ENCODE results near the gene ZC3H12C.

ZC3H12C gene

GRCh38 chr11:110133160-110133559 is 40.0 kb downstream of the ZC3H12C start:
- H3K4me1 ChIP-seq (ENCODE audit: insufficient read depth, low read length), result peaks cover 38% of the 10 kb centered on the region
- H3K9ac ChIP-seq (ENCODE audit: low read depth, low read length), result no peak overlapping the region
- H3K27ac ChIP-seq (ENCODE audit: low read length), result no peak overlapping the region
- no peaks in the 10 kb centered on the region for H3K9me3 ChIP-seq (ENCODE audit: insufficient read depth, low read depth, low read length)
- H3K4me3 ChIP-seq (ENCODE audit: low read length), result no peak overlapping the region
- no peaks in the 10 kb centered on the region for H3K36me3 ChIP-seq (ENCODE audit: insufficient read depth, low read depth, low read length)
- H3K27me3 ChIP-seq (ENCODE audit: insufficient read depth, low read length), result no peaks in the 10 kb centered on the region

DNA sequence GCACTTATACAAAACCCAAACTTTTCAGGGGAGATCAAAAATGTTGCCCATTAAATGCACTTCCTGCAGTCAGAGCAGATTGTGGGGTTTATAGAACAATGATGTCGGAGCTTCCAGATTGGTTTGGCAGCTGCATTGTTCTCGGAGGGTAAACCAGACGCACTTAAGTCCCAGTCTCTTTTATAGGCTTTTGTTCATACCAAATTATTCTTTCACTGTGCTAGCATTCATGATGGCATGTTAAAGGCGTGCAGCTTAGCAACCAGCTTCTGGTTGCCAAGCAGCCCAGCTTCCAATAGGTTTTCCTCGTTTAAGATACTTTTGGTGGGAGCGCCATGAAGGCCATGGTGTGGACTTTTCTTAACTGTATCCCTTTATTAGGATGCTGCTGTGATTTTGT is 40.9 kb downstream of the ZC3H12C start:
- Histone ChIP-seq H3K9ac (ENCODE audit: low read depth, low read length) (no peak overlapping the region), H3K4me3 (ENCODE audit: low read length) (no peak overlapping the region; the same call in 1 of the 2 replicates), H3K36me3 (ENCODE audit: insufficient read depth, low read depth, low read length) (no peaks in the 10 kb centered on the region), H3K27me3 (ENCODE audit: insufficient read depth, low read length) (no peaks in the 10 kb centered on the region), H3K27ac (ENCODE audit: low read length) (no peak overlapping the region), H3K4me1 (ENCODE audit: insufficient read depth, low read length) (peaks cover 30% of the 10 kb centered on the region), H3K9me3 (ENCODE audit: insufficient read depth, low read depth, low read length) (no peaks in the 10 kb centered on the region)

DNA sequence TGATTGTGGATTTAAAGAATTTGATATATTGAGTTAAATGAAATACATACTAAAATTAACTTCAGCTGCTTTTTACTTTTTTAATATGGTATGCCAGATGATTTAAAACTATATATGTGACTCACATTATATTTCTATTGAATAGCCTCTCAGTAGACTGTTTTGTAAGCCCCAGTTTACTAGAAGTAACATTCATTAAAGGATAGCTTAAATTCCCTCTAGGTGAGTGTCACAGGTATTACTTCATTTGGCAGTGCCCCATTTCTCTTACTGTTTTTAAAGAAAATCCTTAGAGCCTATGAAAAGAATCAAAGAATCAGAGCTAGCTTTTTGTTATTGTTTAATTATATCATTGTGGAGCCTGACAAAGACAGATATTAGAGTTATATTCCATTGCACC is 48.6 kb downstream of the ZC3H12C start:
- no peaks in the 10 kb centered on the region for H3K36me3 ChIP-seq (ENCODE audit: insufficient read depth, low read depth, low read length)
- no peaks in the 10 kb centered on the region for H3K4me1 ChIP-seq (ENCODE audit: insufficient read depth, low read length)
- no peaks in the 10 kb centered on the region for H3K27me3 ChIP-seq (ENCODE audit: insufficient read depth, low read length)
- no peak overlapping the region for H3K9ac ChIP-seq (ENCODE audit: low read depth, low read length)
- no peaks in the 10 kb centered on the region for H3K9me3 ChIP-seq (ENCODE audit: insufficient read depth, low read depth, low read length)
- no peak overlapping the region for H3K4me3 ChIP-seq (ENCODE audit: low read length)
- no peak overlapping the region for H3K27ac ChIP-seq (ENCODE audit: low read length)

DNA sequence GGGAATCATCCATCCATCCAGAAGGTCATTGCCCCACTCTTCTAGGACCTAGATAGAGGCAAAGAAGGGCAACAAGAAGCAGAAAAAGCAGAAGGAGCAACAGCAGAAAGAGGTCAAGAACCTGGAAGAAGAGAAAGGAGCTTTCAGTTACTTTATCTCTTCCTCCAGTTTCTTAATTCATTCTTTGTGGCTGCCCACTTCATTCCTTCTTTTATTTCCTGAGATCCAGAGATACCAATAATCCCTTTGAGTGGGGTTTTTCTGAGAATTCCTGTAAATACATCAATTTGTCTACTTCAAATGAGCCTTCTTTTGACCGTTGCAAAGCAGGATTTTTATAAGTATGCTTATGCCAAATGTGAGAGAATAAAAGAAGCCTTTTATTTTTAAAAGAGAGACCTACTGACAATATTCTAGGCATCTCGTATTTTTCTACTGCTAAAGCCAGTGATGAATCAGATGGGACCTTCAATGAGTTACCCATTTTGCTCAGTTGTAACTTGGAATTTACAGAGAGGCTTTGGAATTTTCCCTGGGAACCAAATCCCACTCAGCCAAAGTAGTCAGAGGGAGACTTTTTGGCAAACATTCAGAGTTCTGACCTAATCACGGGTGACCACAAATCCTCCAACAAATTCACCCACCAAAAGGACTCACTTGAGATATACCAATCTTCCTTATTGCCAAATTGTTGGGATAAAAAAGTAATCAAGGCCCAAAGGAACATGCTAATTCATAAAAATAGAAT is 54.9 kb downstream of the ZC3H12C start:
- Histone ChIP-seq H3K9me3 (ENCODE audit: insufficient read depth, low read depth, low read length) (no peaks in the 10 kb centered on the region), H3K4me3 (ENCODE audit: low read length) (no peak overlapping the region), H3K27ac (ENCODE audit: low read length) (no peak overlapping the region)

GRCh38 chr11:110148775-110149744 is 55.9 kb downstream of the ZC3H12C start:
- no peaks in the 10 kb centered on the region for H3K27me3 ChIP-seq (ENCODE audit: insufficient read depth, low read length)
- no peak overlapping the region for H3K27ac ChIP-seq (ENCODE audit: low read length)
- no peaks in the 10 kb centered on the region for H3K9me3 ChIP-seq (ENCODE audit: insufficient read depth, low read depth, low read length)
- H3K4me3 ChIP-seq (ENCODE audit: low read length), result no peak overlapping the region
- H3K4me1 ChIP-seq (ENCODE audit: insufficient read depth, low read length), result no peaks in the 10 kb centered on the region
- no peaks in the 10 kb centered on the region for H3K36me3 ChIP-seq (ENCODE audit: insufficient read depth, low read depth, low read length)
- H3K9ac ChIP-seq (ENCODE audit: low read depth, low read length), result no peak overlapping the region

More for the DNA sequence above, 54.9 kb downstream of the ZC3H12C start:
- H3K36me3 ChIP-seq (ENCODE audit: insufficient read depth, low read depth, low read length), result no peaks in the 10 kb centered on the region
- H3K9ac ChIP-seq (ENCODE audit: low read depth, low read length), result no peak overlapping the region
- H3K27me3 ChIP-seq (ENCODE audit: insufficient read depth, low read length), result no peaks in the 10 kb centered on the region
- no peaks in the 10 kb centered on the region for H3K4me1 ChIP-seq (ENCODE audit: insufficient read depth, low read length)

- no peaks in the 10 kb centered on the region for H3K4me1 ChIP-seq (ENCODE audit: insufficient read depth, low read length)
- no peaks in the 10 kb centered on the region for H3K27me3 ChIP-seq (ENCODE audit: insufficient read depth, low read length)
- H3K4me3 ChIP-seq (ENCODE audit: low read length), result no peak overlapping the region
- no peaks in the 10 kb centered on the region; the same call in 1 of the 2 replicates for H3K36me3 ChIP-seq (ENCODE audit: insufficient read depth, low read depth, low read length)
- no peaks in the 10 kb centered on the region for H3K9me3 ChIP-seq (ENCODE audit: insufficient read depth, low read depth, low read length)
- no peak overlapping the region for H3K9ac ChIP-seq (ENCODE audit: low read depth, low read length)
- H3K27ac ChIP-seq (ENCODE audit: low read length), result no peak overlapping the region
These were observed 59.0 kb downstream of the ZC3H12C start for GRCh38 chr11:110152199-110152598.

DNA sequence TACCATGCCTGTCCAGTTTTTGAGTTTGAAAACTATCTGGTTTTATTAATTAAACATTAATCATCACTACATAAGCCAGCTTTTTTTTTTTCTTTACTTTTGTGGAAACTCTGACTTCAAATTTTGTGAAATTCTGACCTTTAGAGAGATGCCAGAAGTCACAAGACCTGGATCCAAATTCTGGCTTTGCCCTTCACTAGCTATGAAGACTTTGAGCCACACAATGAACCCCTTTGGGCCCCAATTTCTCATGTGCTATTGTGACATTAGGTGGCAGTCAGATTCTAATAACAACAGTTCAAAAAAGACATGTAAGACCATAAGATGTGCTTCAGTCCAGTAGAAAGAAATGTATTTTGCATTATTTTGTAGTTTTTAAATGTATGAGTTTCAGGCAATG is 60.3 kb downstream of the ZC3H12C start:
- H3K4me1 ChIP-seq (ENCODE audit: insufficient read depth, low read length), result no peaks in the 10 kb centered on the region
- no peak overlapping the region for H3K9ac ChIP-seq (ENCODE audit: low read depth, low read length)
- H3K36me3 ChIP-seq (ENCODE audit: insufficient read depth, low read depth, low read length), result no peaks in the 10 kb centered on the region; the same call in 1 of the 2 replicates
- H3K27me3 ChIP-seq (ENCODE audit: insufficient read depth, low read length), result no peaks in the 10 kb centered on the region
- no peak overlapping the region for H3K27ac ChIP-seq (ENCODE audit: low read length)
- H3K4me3 ChIP-seq (ENCODE audit: low read length), result no peak overlapping the region
- no peaks in the 10 kb centered on the region for H3K9me3 ChIP-seq (ENCODE audit: insufficient read depth, low read depth, low read length)

GRCh38 chr11:110156503-110156902 is 63.3 kb downstream of the ZC3H12C start:
- Histone ChIP-seq H3K27ac (ENCODE audit: low read length) (no peak overlapping the region), H3K4me1 (ENCODE audit: insufficient read depth, low read length) (no peaks in the 10 kb centered on the region), H3K9ac (ENCODE audit: low read depth, low read length) (no peak overlapping the region), H3K4me3 (ENCODE audit: low read length) (no peak overlapping the region), H3K36me3 (ENCODE audit: insufficient read depth, low read depth, low read length) (peaks cover 17% of the 10 kb centered on the region; the same call in 1 of the 2 replicates), H3K27me3 (ENCODE audit: insufficient read depth, low read length) (no peaks in the 10 kb centered on the region), H3K9me3 (ENCODE audit: insufficient read depth, low read depth, low read length) (no peaks in the 10 kb centered on the region)

DNA sequence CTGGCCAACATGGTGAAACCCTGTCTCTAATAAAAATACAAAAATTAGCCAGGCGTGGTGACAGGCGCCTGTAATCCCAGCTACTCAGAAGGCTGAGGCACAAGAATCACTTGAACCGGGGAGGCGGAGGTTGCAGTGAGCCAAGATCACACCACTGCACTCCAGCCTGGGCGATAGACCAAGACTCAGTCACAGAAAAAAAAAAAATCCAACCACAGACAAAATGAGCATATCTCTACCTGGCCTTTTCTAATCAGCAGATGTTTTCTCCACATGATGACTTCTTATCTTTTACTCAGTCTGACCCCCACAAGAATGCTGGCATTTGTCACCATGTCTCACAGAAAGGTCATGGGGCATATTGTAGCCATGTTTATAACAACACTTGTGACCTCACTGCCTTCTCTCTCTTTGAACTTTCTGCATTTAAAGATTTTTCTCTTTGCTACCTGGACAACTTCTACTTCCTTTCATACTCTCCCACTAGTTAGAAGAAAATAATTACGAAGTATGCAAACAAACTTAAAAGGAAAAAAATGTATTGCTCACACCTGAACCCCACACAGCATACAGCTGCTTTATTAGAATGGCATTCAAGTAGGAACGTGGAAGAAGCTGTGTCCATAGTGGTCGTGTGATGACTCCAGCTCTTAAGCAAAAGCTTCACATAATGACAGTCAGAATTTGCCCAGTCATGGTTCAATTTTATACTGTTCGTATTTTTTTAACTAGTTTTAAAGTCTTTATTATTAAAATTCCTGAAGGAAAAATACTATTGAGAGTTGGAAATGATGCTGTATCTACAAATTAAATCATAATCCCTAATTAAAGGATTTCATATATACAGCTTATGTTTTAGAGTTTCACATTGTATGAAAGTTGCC is 65.4 kb downstream of the ZC3H12C start:
- Histone ChIP-seq H3K4me1 (ENCODE audit: insufficient read depth, low read length) (no peaks in the 10 kb centered on the region), H3K4me3 (ENCODE audit: low read length) (no peak overlapping the region), H3K36me3 (ENCODE audit: insufficient read depth, low read depth, low read length) (peaks cover 23% of the 10 kb centered on the region; the same call in 1 of the 2 replicates), H3K27me3 (ENCODE audit: insufficient read depth, low read length) (no peaks in the 10 kb centered on the region), H3K27ac (ENCODE audit: low read length) (no peak overlapping the region), H3K9ac (ENCODE audit: low read depth, low read length) (no peak overlapping the region), H3K9me3 (ENCODE audit: insufficient read depth, low read depth, low read length) (no peaks in the 10 kb centered on the region)

DNA sequence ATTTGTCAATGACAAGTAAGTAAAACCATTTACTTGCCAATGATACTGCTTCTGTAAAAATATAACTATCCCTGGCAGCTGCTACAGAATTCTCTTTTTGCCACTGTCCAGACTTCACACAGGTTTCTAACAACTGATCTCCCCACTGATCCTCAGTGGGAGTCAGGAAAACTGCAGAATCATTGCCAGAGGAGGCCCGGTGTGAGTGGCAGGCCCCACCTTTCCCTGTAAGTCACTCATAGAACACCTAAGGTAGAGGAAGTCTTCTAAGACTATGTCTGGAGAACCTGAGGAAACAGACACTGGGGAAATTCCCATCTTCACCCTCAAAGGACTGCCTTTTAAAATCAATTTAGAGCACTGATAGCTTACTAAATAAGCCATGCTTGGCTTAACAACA is 66.3 kb downstream of the ZC3H12C start:
- H3K9ac ChIP-seq (ENCODE audit: low read depth, low read length), result no peak overlapping the region
- H3K27ac ChIP-seq (ENCODE audit: low read length), result no peak overlapping the region
- no peaks in the 10 kb centered on the region for H3K4me1 ChIP-seq (ENCODE audit: insufficient read depth, low read length)
- no peaks in the 10 kb centered on the region for H3K9me3 ChIP-seq (ENCODE audit: insufficient read depth, low read depth, low read length)
- H3K27me3 ChIP-seq (ENCODE audit: insufficient read depth, low read length), result no peaks in the 10 kb centered on the region
- H3K36me3 ChIP-seq (ENCODE audit: insufficient read depth, low read depth, low read length), result peaks cover 29% of the 10 kb centered on the region
- no peak overlapping the region for H3K4me3 ChIP-seq (ENCODE audit: low read length)

- Histone ChIP-seq H3K36me3 (ENCODE audit: insufficient read depth, low read depth, low read length) (peaks cover 35% of the 10 kb centered on the region), H3K27ac (ENCODE audit: low read length) (no peak overlapping the region), H3K9me3 (ENCODE audit: insufficient read depth, low read depth, low read length) (no peaks in the 10 kb centered on the region), H3K27me3 (ENCODE audit: insufficient read depth, low read length) (no peaks in the 10 kb centered on the region), H3K4me1 (ENCODE audit: insufficient read depth, low read length) (no peaks in the 10 kb centered on the region), H3K9ac (ENCODE audit: low read depth, low read length) (no peak overlapping the region), H3K4me3 (ENCODE audit: low read length) (no peak overlapping the region)
These were observed 66.8 kb downstream of the ZC3H12C start for GRCh38 chr11:110160016-110160415.
